GM19193 (cell line): ENCODE data around the gene TMEM101.

Experiments
- POLR2A ChIP-seq: IDR thresholded peaks from 4 replicates; pipeline ENCODE4 v1.6.1; 2011; ENCODE audit not compliant: insufficient read depth, insufficient read length; ENCODE audit errors: extremely low read depth

TMEM101 gene

GRCh38 chr17:44014437-44015172 is at the start of gene TMEM101:
Gene TMEM101, minus strand, starts transcription at chr17:44014963. Its CDS starts 11 bp downstream, at chr17:44014952.
- TF ChIP-seq POLR2A = peak; percentile 73

- TF ChIP-seq POLR2A = no peak
These were observed 49.2 kb upstream of the TMEM101 start for GRCh38 chr17:44063704-44064639.

GRCh38 chr17:44062871-44063270 is 48.1 kb upstream of the TMEM101 start:
- no peak for TF ChIP-seq POLR2A

GRCh38 chr17:44061446-44061845 is 46.7 kb upstream of the TMEM101 start:
- TF ChIP-seq POLR2A = no peak

- no peak for TF ChIP-seq POLR2A
These were observed 44.5 kb upstream of the TMEM101 start for GRCh38 chr17:44059101-44059892.

GRCh38 chr17:44053125-44053872 is 38.5 kb upstream of the TMEM101 start:
- TF ChIP-seq POLR2A = no peak

- no peak for TF ChIP-seq POLR2A
These were observed 34.7 kb upstream of the TMEM101 start for GRCh38 chr17:44049294-44050060.

- no peak for TF ChIP-seq POLR2A
These were observed 30.7 kb upstream of the TMEM101 start for GRCh38 chr17:44045486-44045885.

- no peak for TF ChIP-seq POLR2A
These were observed 29.3 kb upstream of the TMEM101 start for GRCh38 chr17:44044071-44044470.

- TF ChIP-seq POLR2A = no peak
These were observed 28.5 kb upstream of the TMEM101 start for GRCh38 chr17:44043272-44043696.

GRCh38 chr17:44039829-44040635 is 25.3 kb upstream of the TMEM101 start:
- no peak for TF ChIP-seq POLR2A

- TF ChIP-seq POLR2A = no peak
These were observed 23.8 kb upstream of the TMEM101 start for GRCh38 chr17:44038604-44039011.

GRCh38 chr17:44037471-44037870 is 22.7 kb upstream of the TMEM101 start:
- no peak for TF ChIP-seq POLR2A

- TF ChIP-seq POLR2A = no peak
These were observed 19.2 kb upstream of the TMEM101 start for GRCh38 chr17:44033861-44034408.
